ENCODE results near the gene MRPL4.

DNA sequence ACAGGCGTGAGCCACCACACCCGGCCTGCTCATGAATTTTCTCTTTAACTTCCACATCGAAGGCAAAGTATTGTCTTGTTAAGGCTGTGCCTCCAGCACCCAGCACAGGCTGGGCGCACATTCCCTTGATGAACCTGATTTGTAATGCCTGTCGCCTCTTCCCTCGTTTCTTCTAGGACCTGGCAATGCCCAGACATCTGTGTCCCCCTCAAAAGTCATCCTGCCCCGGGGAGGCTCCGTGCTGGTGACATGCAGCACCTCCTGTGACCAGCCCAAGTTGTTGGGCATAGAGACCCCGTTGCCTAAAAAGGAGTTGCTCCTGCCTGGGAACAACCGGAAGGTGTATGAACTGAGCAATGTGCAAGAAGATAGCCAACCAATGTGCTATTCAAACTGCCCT lies 22.6 kb downstream of the MRPL4 start:
- TF ChIP-seq, protein P1, sequence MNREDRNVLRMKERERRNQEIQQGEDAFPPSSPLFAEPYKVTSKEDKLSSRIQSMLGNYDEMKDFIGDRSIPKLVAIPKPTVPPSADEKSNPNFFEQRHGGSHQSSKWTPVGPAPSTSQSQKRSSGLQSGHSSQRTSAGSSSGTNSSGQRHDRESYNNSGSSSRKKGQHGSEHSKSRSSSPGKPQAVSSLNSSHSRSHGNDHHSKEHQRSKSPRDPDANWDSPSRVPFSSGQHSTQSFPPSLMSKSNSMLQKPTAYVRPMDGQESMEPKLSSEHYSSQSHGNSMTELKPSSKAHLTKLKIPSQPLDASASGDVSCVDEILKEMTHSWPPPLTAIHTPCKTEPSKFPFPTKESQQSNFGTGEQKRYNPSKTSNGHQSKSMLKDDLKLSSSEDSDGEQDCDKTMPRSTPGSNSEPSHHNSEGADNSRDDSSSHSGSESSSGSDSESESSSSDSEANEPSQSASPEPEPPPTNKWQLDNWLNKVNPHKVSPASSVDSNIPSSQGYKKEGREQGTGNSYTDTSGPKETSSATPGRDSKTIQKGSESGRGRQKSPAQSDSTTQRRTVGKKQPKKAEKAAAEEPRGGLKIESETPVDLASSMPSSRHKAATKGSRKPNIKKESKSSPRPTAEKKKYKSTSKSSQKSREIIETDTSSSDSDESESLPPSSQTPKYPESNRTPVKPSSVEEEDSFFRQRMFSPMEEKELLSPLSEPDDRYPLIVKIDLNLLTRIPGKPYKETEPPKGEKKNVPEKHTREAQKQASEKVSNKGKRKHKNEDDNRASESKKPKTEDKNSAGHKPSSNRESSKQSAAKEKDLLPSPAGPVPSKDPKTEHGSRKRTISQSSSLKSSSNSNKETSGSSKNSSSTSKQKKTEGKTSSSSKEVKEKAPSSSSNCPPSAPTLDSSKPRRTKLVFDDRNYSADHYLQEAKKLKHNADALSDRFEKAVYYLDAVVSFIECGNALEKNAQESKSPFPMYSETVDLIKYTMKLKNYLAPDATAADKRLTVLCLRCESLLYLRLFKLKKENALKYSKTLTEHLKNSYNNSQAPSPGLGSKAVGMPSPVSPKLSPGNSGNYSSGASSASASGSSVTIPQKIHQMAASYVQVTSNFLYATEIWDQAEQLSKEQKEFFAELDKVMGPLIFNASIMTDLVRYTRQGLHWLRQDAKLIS (CRISPR knock-in tag; IDR thresholded peaks at IDR 0.05; ENCODE audit: borderline replicate concordance), result no peak
- TF ChIP-seq, protein P2, sequence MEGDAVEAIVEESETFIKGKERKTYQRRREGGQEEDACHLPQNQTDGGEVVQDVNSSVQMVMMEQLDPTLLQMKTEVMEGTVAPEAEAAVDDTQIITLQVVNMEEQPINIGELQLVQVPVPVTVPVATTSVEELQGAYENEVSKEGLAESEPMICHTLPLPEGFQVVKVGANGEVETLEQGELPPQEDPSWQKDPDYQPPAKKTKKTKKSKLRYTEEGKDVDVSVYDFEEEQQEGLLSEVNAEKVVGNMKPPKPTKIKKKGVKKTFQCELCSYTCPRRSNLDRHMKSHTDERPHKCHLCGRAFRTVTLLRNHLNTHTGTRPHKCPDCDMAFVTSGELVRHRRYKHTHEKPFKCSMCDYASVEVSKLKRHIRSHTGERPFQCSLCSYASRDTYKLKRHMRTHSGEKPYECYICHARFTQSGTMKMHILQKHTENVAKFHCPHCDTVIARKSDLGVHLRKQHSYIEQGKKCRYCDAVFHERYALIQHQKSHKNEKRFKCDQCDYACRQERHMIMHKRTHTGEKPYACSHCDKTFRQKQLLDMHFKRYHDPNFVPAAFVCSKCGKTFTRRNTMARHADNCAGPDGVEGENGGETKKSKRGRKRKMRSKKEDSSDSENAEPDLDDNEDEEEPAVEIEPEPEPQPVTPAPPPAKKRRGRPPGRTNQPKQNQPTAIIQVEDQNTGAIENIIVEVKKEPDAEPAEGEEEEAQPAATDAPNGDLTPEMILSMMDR (IDR thresholded peaks at IDR 0.05), result no peak
- TF ChIP-seq, protein P3, sequence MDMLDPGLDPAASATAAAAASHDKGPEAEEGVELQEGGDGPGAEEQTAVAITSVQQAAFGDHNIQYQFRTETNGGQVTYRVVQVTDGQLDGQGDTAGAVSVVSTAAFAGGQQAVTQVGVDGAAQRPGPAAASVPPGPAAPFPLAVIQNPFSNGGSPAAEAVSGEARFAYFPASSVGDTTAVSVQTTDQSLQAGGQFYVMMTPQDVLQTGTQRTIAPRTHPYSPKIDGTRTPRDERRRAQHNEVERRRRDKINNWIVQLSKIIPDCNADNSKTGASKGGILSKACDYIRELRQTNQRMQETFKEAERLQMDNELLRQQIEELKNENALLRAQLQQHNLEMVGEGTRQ (CRISPR knock-in tag; IDR thresholded peaks at IDR 0.05), result no peak
- TF ChIP-seq, protein P4, sequence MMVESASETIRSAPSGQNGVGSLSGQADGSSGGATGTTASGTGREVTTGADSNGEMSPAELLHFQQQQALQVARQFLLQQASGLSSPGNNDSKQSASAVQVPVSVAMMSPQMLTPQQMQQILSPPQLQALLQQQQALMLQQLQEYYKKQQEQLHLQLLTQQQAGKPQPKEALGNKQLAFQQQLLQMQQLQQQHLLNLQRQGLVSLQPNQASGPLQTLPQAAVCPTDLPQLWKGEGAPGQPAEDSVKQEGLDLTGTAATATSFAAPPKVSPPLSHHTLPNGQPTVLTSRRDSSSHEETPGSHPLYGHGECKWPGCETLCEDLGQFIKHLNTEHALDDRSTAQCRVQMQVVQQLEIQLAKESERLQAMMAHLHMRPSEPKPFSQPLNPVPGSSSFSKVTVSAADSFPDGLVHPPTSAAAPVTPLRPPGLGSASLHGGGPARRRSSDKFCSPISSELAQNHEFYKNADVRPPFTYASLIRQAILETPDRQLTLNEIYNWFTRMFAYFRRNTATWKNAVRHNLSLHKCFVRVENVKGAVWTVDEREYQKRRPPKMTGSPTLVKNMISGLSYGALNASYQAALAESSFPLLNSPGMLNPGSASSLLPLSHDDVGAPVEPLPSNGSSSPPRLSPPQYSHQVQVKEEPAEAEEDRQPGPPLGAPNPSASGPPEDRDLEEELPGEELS (CRISPR knock-in tag; IDR thresholded peaks at IDR 0.05), result no peak

All from WTC11 (cell line).